Measurements from ENCODE around the gene PPIA.
"Not testable (repeated sequence)": the region's sequence is repeated elsewhere in the genome, so short reads cannot be mapped to it uniquely, and the experiment has no call there.

PPIA gene

GRCh38 chr7:44827567-44827966, 31.1 kb downstream of the PPIA start:
- DNase-seq (ENCODE audit: low read depth, low spot score), result no peak

DNA sequence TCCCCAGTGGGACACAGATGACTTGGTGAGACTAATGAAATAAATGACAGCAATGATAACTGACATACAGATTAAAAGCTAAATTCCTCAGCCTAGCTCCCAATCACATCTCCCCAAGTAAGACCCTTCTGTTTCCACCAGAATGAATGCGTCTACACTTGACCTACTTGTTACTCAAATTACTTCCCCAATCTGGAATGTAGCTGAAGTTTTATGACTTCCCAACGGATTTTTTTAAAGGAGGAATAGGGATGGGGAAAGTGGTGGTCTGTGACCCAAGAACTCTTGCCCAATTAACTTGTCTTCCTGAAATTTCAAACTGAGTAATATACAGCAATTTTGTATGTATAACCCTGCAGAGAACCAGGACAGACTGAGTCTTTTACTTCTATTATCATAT, 42.3 kb downstream of the PPIA start:
- no peak for DNase-seq (ENCODE audit: low read depth, low spot score)

DNA sequence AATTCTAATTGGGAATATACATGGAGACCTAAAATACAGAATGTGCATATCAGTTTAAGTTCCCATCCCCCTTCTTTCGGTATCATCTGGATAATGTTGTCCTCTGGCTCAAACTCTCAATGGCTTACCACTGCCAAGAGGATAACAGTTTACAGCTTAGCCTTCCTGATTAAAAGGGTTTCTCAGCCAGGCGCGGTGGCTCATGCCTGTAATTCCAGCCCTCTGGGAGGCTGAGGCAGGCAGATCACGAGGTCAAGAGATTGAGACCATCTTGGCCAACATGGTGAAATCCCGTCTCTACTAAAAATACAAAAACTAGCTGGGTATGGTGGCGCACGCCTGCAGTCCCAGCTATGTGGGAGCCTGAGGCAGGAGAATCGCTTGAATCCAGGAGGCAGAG, 46.2 kb downstream of the PPIA start:
- DNase-seq (ENCODE audit: low read depth, low spot score), result not testable (repeated sequence)

GRCh38 chr7:44843440-44843839, 47.0 kb downstream of the PPIA start:
- not testable (repeated sequence) for DNase-seq (ENCODE audit: low read depth, low spot score)

GRCh38 chr7:44845451-44845850, 49.0 kb downstream of the PPIA start:
- no peak for DNase-seq (ENCODE audit: low read depth, low spot score)

DNA sequence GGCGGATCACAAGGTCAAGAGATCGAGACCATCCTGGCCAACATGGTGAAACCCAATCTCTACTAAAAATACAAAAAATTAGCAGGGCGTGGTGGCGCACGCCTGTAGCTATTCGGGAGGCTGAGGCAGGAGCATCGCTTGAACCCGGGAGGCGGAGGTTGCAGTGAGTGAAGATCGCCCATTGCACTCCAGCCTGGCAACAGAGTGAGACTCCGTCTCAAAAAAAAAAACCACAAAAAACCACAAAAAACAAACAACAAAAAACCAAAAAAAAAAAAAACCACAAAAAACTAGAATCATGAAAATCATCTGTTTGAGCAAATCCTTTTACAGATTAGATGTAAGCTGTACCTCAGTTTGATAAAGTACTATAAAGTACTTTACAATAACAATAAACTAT, 49.9 kb downstream of the PPIA start:
- DNase-seq (ENCODE audit: low read depth, low spot score), result not testable (repeated sequence)

DNA sequence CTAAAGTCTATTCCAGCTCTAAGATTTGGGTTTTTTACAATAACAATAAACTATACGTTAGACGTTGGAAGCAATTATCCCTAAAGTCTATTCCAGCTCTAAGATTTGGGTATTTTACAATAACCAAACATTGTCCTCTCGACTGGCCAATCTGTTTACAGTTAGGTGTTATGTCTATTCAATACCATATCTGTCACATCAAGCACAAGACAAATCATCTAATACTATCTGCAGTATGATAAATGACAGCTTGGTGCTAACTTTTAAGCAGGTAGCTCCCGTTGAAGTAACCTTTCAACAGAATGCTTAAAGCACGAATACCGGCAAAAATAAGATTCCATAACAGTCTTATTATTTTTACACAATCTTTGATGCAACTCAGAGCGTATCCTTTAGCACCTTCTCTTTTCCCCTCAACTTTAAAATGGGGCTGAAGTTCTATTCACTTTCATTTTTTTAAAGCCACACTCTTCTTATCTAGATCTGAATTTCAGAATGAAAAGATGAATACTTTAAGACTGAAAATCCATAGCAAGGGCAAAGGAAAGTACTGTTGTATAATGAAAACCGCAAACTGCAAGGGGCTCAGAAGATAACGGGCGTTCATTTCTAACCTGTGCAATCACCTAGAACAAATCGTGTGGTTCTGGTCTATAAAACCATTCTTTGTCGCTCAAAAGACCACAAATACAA, 50.5 kb downstream of the PPIA start:
- no peak for DNase-seq (ENCODE audit: low read depth, low spot score)

DNA sequence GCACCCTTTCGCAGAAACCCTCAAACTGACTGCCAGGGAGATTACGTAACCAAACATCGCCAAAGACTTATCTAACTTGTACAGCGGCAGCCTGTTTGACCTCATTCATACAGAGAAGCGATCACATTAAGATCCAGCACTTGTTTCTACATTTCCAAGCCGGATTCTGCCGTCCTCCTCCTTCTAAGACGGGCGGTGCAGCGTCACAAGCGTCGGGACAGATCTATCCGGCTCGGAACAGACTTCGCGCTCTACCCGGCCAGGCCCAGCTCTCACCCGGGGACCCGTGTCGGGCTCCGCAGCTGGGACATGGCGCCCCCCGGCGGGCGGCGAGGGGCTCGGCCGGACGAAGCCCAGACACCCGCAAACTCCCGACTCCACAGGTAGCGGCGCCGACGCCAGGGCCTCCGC, 51.0 kb downstream of the PPIA start:
- peak; percentile 61 for DNase-seq (ENCODE audit: low read depth, low spot score)

DNA sequence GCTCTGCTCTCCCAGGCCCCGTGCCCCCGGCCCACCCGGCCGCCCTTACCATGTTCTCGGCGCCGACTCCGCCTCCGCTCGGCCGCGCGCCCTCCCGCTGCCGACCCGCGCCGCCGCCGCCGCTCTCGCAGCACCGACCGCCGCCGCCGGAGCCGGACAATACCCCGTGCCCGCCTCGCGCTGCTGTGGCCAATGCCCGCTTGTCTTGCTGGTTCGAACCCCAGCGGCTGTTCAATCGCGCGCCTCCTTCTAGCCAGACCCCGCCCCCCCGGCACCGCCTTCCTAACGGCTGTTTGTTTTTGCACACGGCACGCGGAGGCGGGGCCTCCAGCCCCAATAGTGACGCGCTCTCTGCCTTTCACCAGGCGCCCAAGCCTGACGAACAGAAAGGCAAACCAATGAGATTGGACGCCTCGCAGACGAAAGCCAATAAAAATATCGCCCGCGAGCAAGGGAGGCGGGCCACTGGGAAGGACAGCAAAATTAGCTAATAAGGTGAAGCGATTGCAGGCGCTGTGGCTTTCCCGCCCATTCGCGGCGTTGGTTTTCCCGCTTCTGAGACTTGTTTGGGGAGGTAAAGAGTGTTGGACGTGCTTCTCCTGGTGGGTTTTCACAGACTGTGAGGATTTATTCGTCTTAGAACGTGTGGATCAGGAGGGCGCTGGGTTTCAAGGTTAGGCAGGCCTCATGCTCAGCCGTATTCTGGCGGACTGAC, 51.6 kb downstream of the PPIA start, which contains the start of gene H2AZ2:
Gene H2AZ2, minus strand, starts transcription at position 168 of the 715 bp plus-strand sequence. Its CDS starts 116 bp downstream, at position 52.
- peak; percentile 99 for DNase-seq (ENCODE audit: low read depth, low spot score)

GRCh38 chr7:44849259-44849884, 52.9 kb downstream of the PPIA start:
- no peak for DNase-seq (ENCODE audit: low read depth, low spot score)

DNA sequence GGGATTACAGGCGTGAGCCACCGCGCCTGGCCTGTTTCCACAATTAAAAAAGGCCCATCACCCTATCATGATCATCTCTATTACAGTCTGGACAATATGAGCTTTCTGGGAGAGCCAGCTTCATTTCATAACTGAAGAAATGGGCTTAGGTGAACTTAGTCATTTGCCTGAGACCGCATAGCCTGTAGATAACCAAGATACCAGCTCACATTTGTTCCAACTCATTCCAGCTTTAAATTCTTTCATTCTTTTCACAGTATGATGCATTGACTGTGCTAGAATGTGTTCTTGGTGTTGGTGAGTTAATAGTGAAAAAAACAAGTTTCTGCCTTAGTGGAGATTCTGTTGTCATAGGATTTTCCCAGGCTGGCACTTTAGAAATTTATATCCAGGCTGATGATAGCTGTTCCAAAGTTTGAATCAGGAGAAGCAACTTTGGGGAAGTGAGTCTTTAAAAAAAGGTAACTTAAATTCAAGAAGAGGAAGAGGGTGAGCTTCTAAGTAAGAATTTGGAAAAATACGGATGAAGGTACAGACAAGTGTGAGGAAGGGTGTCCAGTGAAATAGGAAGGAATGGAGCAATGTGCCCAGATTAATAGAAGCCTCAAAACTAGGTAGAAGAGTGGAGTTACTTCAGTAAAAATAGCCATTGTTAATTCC, 53.5 kb downstream of the PPIA start:
- DNase-seq (ENCODE audit: low read depth, low spot score), result no peak

DNA sequence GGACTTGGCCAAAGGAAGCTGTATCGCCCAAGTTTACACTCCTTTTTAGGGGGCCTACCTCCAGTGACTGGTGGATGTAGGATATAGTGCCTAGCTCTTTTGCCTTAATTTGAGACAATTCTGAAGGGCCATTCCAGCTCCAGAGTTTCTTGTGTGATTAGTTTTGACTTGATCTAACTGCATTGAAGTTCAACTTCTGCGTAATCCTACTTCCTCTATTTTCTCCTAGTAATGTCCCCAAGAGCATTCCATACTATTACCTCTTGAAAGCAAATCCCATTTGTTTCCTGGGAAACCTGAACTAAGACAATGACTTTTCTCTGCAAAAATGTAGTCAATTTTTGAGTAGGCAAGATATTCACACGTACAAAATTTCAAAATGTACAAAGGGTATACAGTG, 56.1 kb downstream of the PPIA start:
- no peak for DNase-seq (ENCODE audit: low read depth, low spot score)

Data from activated naive CD8-positive, alpha-beta T cell treated with anti-CD3 and anti-CD28 coated beads, Interleukin-2, amount 50 U/mL, for 16 hours (primary cell).